ENCODE results near the gene VTI1A. TPM values are rescaled to one million over a fixed set of nuclear protein-coding genes. Genes with fewer than 3 reads are reported as not detected.

Gene VTI1A
- total RNA-seq, 1 experiment from 2014 or later: 61.7 TPM

GRCh38 chr10:112773783-112774182, 326.8 kb downstream of the VTI1A start:
- Histone ChIP-seq H3K9me3 (ENCODE audit: low read length) (no peaks in the 10 kb centered on the region), H3K4me3 (ENCODE audit: low read length) (no peak overlapping the region), H3K9me2 (replicated peaks; ENCODE audit: insufficient read depth, low read length) (no peaks in the 10 kb centered on the region), H2AFZ (ENCODE audit: low read length) (no peak overlapping the region), H4K20me1 (ENCODE audit: insufficient read depth, low read depth, low read length) (no peaks in the 10 kb centered on the region), H3K27ac (ENCODE audit: low read length) (no peak overlapping the region), H3K4me2 (ENCODE audit: low read depth, low read length, poor library complexity, severe bottlenecking) (no peak overlapping the region), H3K27me3 (ENCODE audit: low read length) (no peaks in the 10 kb centered on the region), H3K36me3 (ENCODE audit: insufficient read depth, low read length) (no peaks in the 10 kb centered on the region), H3K79me2 (ENCODE audit: low read length) (no peaks in the 10 kb centered on the region), H3K4me1 (ENCODE audit: low read length) (no peaks in the 10 kb centered on the region), H3K9ac (ENCODE audit: low read length) (no peak overlapping the region)
- DNase-seq: no peak

GRCh38 chr10:112774210-112774609, 327.2 kb downstream of the VTI1A start:
- no peaks in the 10 kb centered on the region for H3K27me3 ChIP-seq (ENCODE audit: low read length)
- H3K4me2 ChIP-seq (ENCODE audit: low read depth, low read length, poor library complexity, severe bottlenecking): no peak overlapping the region
- H4K20me1 ChIP-seq (ENCODE audit: insufficient read depth, low read depth, low read length): no peaks in the 10 kb centered on the region
- no peaks in the 10 kb centered on the region for H3K79me2 ChIP-seq (ENCODE audit: low read length)
- no peaks in the 10 kb centered on the region for H3K9me3 ChIP-seq (ENCODE audit: low read length)
- H3K9me2 ChIP-seq (replicated peaks; ENCODE audit: insufficient read depth, low read length): no peaks in the 10 kb centered on the region
- no peak overlapping the region for H2AFZ ChIP-seq (ENCODE audit: low read length)
- H3K27ac ChIP-seq (ENCODE audit: low read length): no peak overlapping the region
- no peak overlapping the region for H3K4me3 ChIP-seq (ENCODE audit: low read length)
- no peak for DNase-seq
- no peaks in the 10 kb centered on the region for H3K4me1 ChIP-seq (ENCODE audit: low read length)
- H3K9ac ChIP-seq (ENCODE audit: low read length): no peak overlapping the region
- no peaks in the 10 kb centered on the region for H3K36me3 ChIP-seq (ENCODE audit: insufficient read depth, low read length)

GRCh38 chr10:112774798-112775197, 327.8 kb downstream of the VTI1A start:
- Histone ChIP-seq H3K9ac (ENCODE audit: low read length) (no peak overlapping the region), H2AFZ (ENCODE audit: low read length) (no peak overlapping the region), H3K4me2 (ENCODE audit: low read depth, low read length, poor library complexity, severe bottlenecking) (no peak overlapping the region), H3K4me1 (ENCODE audit: low read length) (no peaks in the 10 kb centered on the region), H3K27ac (ENCODE audit: low read length) (no peak overlapping the region), H4K20me1 (ENCODE audit: insufficient read depth, low read depth, low read length) (no peaks in the 10 kb centered on the region), H3K9me3 (ENCODE audit: low read length) (no peaks in the 10 kb centered on the region), H3K9me2 (replicated peaks; ENCODE audit: insufficient read depth, low read length) (no peaks in the 10 kb centered on the region), H3K36me3 (ENCODE audit: insufficient read depth, low read length) (no peaks in the 10 kb centered on the region), H3K4me3 (ENCODE audit: low read length) (no peak overlapping the region), H3K27me3 (ENCODE audit: low read length) (no peaks in the 10 kb centered on the region), H3K79me2 (ENCODE audit: low read length) (no peaks in the 10 kb centered on the region)
- no peak for DNase-seq

GRCh38 chr10:112775381-112775780, 328.4 kb downstream of the VTI1A start:
- Histone ChIP-seq H3K79me2 (ENCODE audit: low read length) (no peaks in the 10 kb centered on the region), H3K9ac (ENCODE audit: low read length) (no peak overlapping the region), H3K9me3 (ENCODE audit: low read length) (no peaks in the 10 kb centered on the region)

GRCh38 chr10:112775892-112776674, 329.1 kb downstream of the VTI1A start:
- Histone ChIP-seq H3K9me2 (replicated peaks; ENCODE audit: insufficient read depth, low read length) (no peaks in the 10 kb centered on the region), H3K4me3 (ENCODE audit: low read length) (no peak overlapping the region), H3K27ac (ENCODE audit: low read length) (no peak overlapping the region), H3K9ac (ENCODE audit: low read length) (no peak overlapping the region), H3K27me3 (ENCODE audit: low read length) (no peaks in the 10 kb centered on the region), H3K79me2 (ENCODE audit: low read length) (no peaks in the 10 kb centered on the region), H3K9me3 (ENCODE audit: low read length) (no peaks in the 10 kb centered on the region), H3K4me2 (ENCODE audit: low read depth, low read length, poor library complexity, severe bottlenecking) (no peak overlapping the region), H3K4me1 (ENCODE audit: low read length) (no peaks in the 10 kb centered on the region), H3K36me3 (ENCODE audit: insufficient read depth, low read length) (no peaks in the 10 kb centered on the region), H2AFZ (ENCODE audit: low read length) (no peak overlapping the region), H4K20me1 (ENCODE audit: insufficient read depth, low read depth, low read length) (no peaks in the 10 kb centered on the region)
- DNase-seq: no peak

More at GRCh38 chr10:112775381-112775780, 328.4 kb downstream of the VTI1A start:
- Histone ChIP-seq H4K20me1 (ENCODE audit: insufficient read depth, low read depth, low read length) (no peaks in the 10 kb centered on the region), H3K4me1 (ENCODE audit: low read length) (no peaks in the 10 kb centered on the region), H3K27ac (ENCODE audit: low read length) (no peak overlapping the region), H3K27me3 (ENCODE audit: low read length) (no peaks in the 10 kb centered on the region), H3K9me2 (replicated peaks; ENCODE audit: insufficient read depth, low read length) (no peaks in the 10 kb centered on the region), H2AFZ (ENCODE audit: low read length) (no peak overlapping the region), H3K4me3 (ENCODE audit: low read length) (no peak overlapping the region), H3K36me3 (ENCODE audit: insufficient read depth, low read length) (no peaks in the 10 kb centered on the region), H3K4me2 (ENCODE audit: low read depth, low read length, poor library complexity, severe bottlenecking) (no peak overlapping the region)
- DNase-seq: no peak

GRCh38 chr10:112778579-112778978, 331.6 kb downstream of the VTI1A start:
- Histone ChIP-seq H3K9me3 (ENCODE audit: low read length) (no peaks in the 10 kb centered on the region), H2AFZ (ENCODE audit: low read length) (no peak overlapping the region), H3K79me2 (ENCODE audit: low read length) (no peaks in the 10 kb centered on the region), H3K27ac (ENCODE audit: low read length) (no peak overlapping the region), H3K36me3 (ENCODE audit: insufficient read depth, low read length) (no peaks in the 10 kb centered on the region), H3K4me3 (ENCODE audit: low read length) (no peak overlapping the region), H3K27me3 (ENCODE audit: low read length) (no peaks in the 10 kb centered on the region), H3K4me1 (ENCODE audit: low read length) (no peaks in the 10 kb centered on the region), H3K4me2 (ENCODE audit: low read depth, low read length, poor library complexity, severe bottlenecking) (no peak overlapping the region), H3K9me2 (replicated peaks; ENCODE audit: insufficient read depth, low read length) (no peaks in the 10 kb centered on the region), H4K20me1 (ENCODE audit: insufficient read depth, low read depth, low read length) (no peaks in the 10 kb centered on the region), H3K9ac (ENCODE audit: low read length) (no peak overlapping the region)
- no peak for DNase-seq

- Histone ChIP-seq H3K9me2 (replicated peaks; ENCODE audit: insufficient read depth, low read length) (no peaks in the 10 kb centered on the region), H3K27ac (ENCODE audit: low read length) (no peak overlapping the region), H3K36me3 (ENCODE audit: insufficient read depth, low read length) (no peaks in the 10 kb centered on the region), H3K9ac (ENCODE audit: low read length) (no peak overlapping the region), H3K9me3 (ENCODE audit: low read length) (no peaks in the 10 kb centered on the region), H3K4me3 (ENCODE audit: low read length) (no peak overlapping the region), H3K27me3 (ENCODE audit: low read length) (no peaks in the 10 kb centered on the region), H2AFZ (ENCODE audit: low read length) (no peak overlapping the region), H3K79me2 (ENCODE audit: low read length) (no peaks in the 10 kb centered on the region), H3K4me2 (ENCODE audit: low read depth, low read length, poor library complexity, severe bottlenecking) (no peak overlapping the region), H3K4me1 (ENCODE audit: low read length) (no peaks in the 10 kb centered on the region), H4K20me1 (ENCODE audit: insufficient read depth, low read depth, low read length) (no peaks in the 10 kb centered on the region)
- no peak for DNase-seq
Observed at GRCh38 chr10:112779025-112779770, 332.2 kb downstream of the VTI1A start.

- H3K27ac ChIP-seq (ENCODE audit: low read length): no peak overlapping the region
- DNase-seq: no peak
Observed at GRCh38 chr10:112782200-112782907, 335.3 kb downstream of the VTI1A start.

More at GRCh38 chr10:112782200-112782907, 335.3 kb downstream of the VTI1A start:
- no peaks in the 10 kb centered on the region for H3K9me3 ChIP-seq (ENCODE audit: low read length)
- no peaks in the 10 kb centered on the region for H3K36me3 ChIP-seq (ENCODE audit: insufficient read depth, low read length)
- no peaks in the 10 kb centered on the region for H3K4me1 ChIP-seq (ENCODE audit: low read length)
- H4K20me1 ChIP-seq (ENCODE audit: insufficient read depth, low read depth, low read length): no peaks in the 10 kb centered on the region
- no peak overlapping the region for H3K9ac ChIP-seq (ENCODE audit: low read length)
- no peak overlapping the region for H3K4me2 ChIP-seq (ENCODE audit: low read depth, low read length, poor library complexity, severe bottlenecking)
- H3K4me3 ChIP-seq (ENCODE audit: low read length): no peak overlapping the region
- H3K79me2 ChIP-seq (ENCODE audit: low read length): no peaks in the 10 kb centered on the region
- H3K9me2 ChIP-seq (replicated peaks; ENCODE audit: insufficient read depth, low read length): no peaks in the 10 kb centered on the region
- H2AFZ ChIP-seq (ENCODE audit: low read length): no peak overlapping the region
- H3K27me3 ChIP-seq (ENCODE audit: low read length): no peaks in the 10 kb centered on the region
